Neural cell (in vitro differentiated cells): Measurements from ENCODE around the gene ZC3H12C. TPM values are rescaled to one million over a fixed set of nuclear protein-coding genes. Genes with fewer than 3 reads are reported as not detected.

ENCODE experiments used
- H2AFZ ChIP-seq: fragments of 200-600, 300-800 bp; sonication (generic), shearing (Covaris generic); 2 replicates; pipeline ENCODE4 v1.6.0; 2014; ENCODE audit warnings: low read depth, mild to moderate bottlenecking, antibody characterized with exemption, low read length, moderate library complexity
- H3F3A ChIP-seq: fragments of 200-600 bp; shearing (Covaris generic); 2 replicates; pipeline ENCODE4 v1.6.1; 2016; ENCODE audit warnings: mild to moderate bottlenecking, moderate library complexity, mixed read lengths, antibody characterized with exemption, low read length; ENCODE audit not compliant: insufficient read depth, poor library complexity, severe bottlenecking
- H3K27ac ChIP-seq: fragments of 200-600, 300-800 bp; sonication (generic), shearing (Covaris generic); 2 replicates; pipeline ENCODE4 v1.5.1; 2014; ENCODE audit warnings: mild to moderate bottlenecking, low read length, moderate library complexity
- H3K27me3 ChIP-seq: fragments of 300-800, 200-600 bp; sonication (generic), shearing (Covaris generic); 2 replicates; pipeline ENCODE4 v1.6.0; 2014; ENCODE audit warnings: mild to moderate bottlenecking, low read depth, low read length, moderate library complexity; ENCODE audit not compliant: insufficient read depth
- H3K36me3 ChIP-seq: fragments of 300-800, 200-600 bp; sonication (generic), shearing (Covaris generic); 2 replicates; pipeline ENCODE4 v1.5.1; 2014; ENCODE audit warnings: mild to moderate bottlenecking, antibody characterized with exemption, low read length, moderate library complexity; ENCODE audit not compliant: insufficient read depth
- H3K4me2 ChIP-seq: fragments of 300-800, 200-600 bp; sonication (generic), shearing (Covaris generic); 2 replicates; pipeline ENCODE4 v1.6.0; 2014; ENCODE audit warnings: mild to moderate bottlenecking, low read length
- H3K4me3 ChIP-seq: fragments of 300-800, 200-600 bp; sonication (generic), shearing (Covaris generic); 2 replicates; pipeline ENCODE4 v1.5.1; 2014; ENCODE audit warnings: mild to moderate bottlenecking, low read length, moderate library complexity
- H3K79me2 ChIP-seq: fragments of 200-600 bp; shearing (Covaris generic); replicated peaks from 2 replicates; pipeline ENCODE4 v1.6.0; 2014; ENCODE audit warnings: mild to moderate bottlenecking, low read length, moderate library complexity; ENCODE audit not compliant: insufficient read depth
- H3K9ac ChIP-seq: fragments of 300-800, 200-600 bp; sonication (generic), shearing (Covaris generic); 2 replicates; pipeline ENCODE4 v1.6.1; 2016; ENCODE audit warnings: mild to moderate bottlenecking, low read length, mixed read lengths
- H3K9me2 ChIP-seq: fragments of 200-600 bp; shearing (Covaris generic); 2 replicates; pipeline ENCODE4 v1.6.1; 2016; ENCODE audit warnings: mild to moderate bottlenecking, low read length, mixed read lengths; ENCODE audit not compliant: insufficient read depth
- H3K9me3 ChIP-seq: fragments of 200-600, 300-800 bp; sonication (generic), shearing (Covaris generic); 2 replicates; pipeline ENCODE4 v1.6.1; 2016; ENCODE audit warnings: mild to moderate bottlenecking, mixed run types, low read length, moderate library complexity, mixed read lengths
- H4K20me1 ChIP-seq: fragments of 200-600 bp; shearing (Covaris generic); 2 replicates; pipeline ENCODE4 v1.6.1; 2016; ENCODE audit warnings: mild to moderate bottlenecking, mixed run types; ENCODE audit not compliant: insufficient read depth
- CTCF ChIP-seq: fragments of 450-650 bp; IDR thresholded peaks from 2 replicates; pipeline ENCODE4 v1.5.1; 2014; ENCODE audit warnings: antibody characterized with exemption, mild to moderate bottlenecking, moderate library complexity; ENCODE audit not compliant: poor library complexity, severe bottlenecking
- EP300 ChIP-seq: fragments of 450-650 bp; conservative IDR thresholded peaks from 2 replicates; pipeline ENCODE4 v1.6.1; 2014; ENCODE audit warnings: antibody characterized with exemption, mild to moderate bottlenecking, moderate library complexity; ENCODE audit not compliant: poor library complexity, severe bottlenecking
- EZH2 ChIP-seq: fragments of 200-600, 300-800 bp; shearing (Covaris generic), sonication (generic); IDR thresholded peaks from 2 replicates; pipeline ENCODE4 v1.6.1; 2014; ENCODE audit warnings: antibody characterized with exemption, low read length, borderline replicate concordance, mild to moderate bottlenecking; ENCODE audit not compliant: insufficient read depth, poor library complexity, severe bottlenecking
- MXI1 ChIP-seq: fragments of 450-650 bp; conservative IDR thresholded peaks from 2 replicates; pipeline ENCODE4 v1.6.1; 2014; ENCODE audit warnings: antibody characterized with exemption, mild to moderate bottlenecking; ENCODE audit not compliant: poor library complexity, severe bottlenecking
- POLR2AphosphoS5 ChIP-seq: IDR thresholded peaks from 2 replicates; pipeline ENCODE4 v1.6.1; 2012
- RAD21 ChIP-seq: fragments of 450-650 bp; conservative IDR thresholded peaks from 2 replicates; pipeline ENCODE4 v1.6.1; 2014; ENCODE audit warnings: antibody characterized with exemption, mild to moderate bottlenecking, moderate library complexity
- REST ChIP-seq: IDR thresholded peaks from 2 replicates; pipeline ENCODE4 v1.6.1; 2012; ENCODE audit warnings: borderline replicate concordance
- SMC3 ChIP-seq: fragments of 450-650 bp; conservative IDR thresholded peaks from 2 replicates; pipeline ENCODE4 v1.6.1; 2014; ENCODE audit warnings: antibody characterized with exemption, mild to moderate bottlenecking, moderate library complexity; ENCODE audit not compliant: poor library complexity
- TAF1 ChIP-seq: IDR thresholded peaks from 2 replicates; pipeline ENCODE4 v1.6.1; 2012; ENCODE audit warnings: low read depth
- polyA plus RNA-seq: library from polyadenylated mRNA; depleted of rRNA; stranded (reverse); fragments of >200 nt; gene quantifications from 2 replicates; pipeline ENCODE4 v1.2.3, GENCODE V29; 2014

ZC3H12C gene
- polyA plus RNA-seq, 1 donor from 2014 or later, result 15.1 TPM

GRCh38 chr11:110217936-110218335, 124.7 kb downstream of the ZC3H12C start:
- H3K4me2 ChIP-seq, result no peak overlapping the region
- no peaks in the 10 kb centered on the region for H3K9me2 ChIP-seq
- no peaks in the 10 kb centered on the region for H4K20me1 ChIP-seq
- no peaks in the 10 kb centered on the region for H3K27me3 ChIP-seq
- H3K36me3 ChIP-seq, result no peaks in the 10 kb centered on the region
- no peaks in the 10 kb centered on the region for H3K9me3 ChIP-seq
- no peaks in the 10 kb centered on the region for H3F3A ChIP-seq
- no peak overlapping the region for H3K9ac ChIP-seq
- no peak overlapping the region for H3K27ac ChIP-seq
- no peaks in the 10 kb centered on the region for H3K79me2 ChIP-seq
- TF ChIP-seq EZH2 (no peak), TAF1 (no peak), REST (no peak), EP300 (no peak), POLR2AphosphoS5 (no peak), SMC3 (no peak), RAD21 (no peak), MXI1 (no peak), CTCF (no peak)
- no peak overlapping the region for H3K4me3 ChIP-seq
- no peak overlapping the region for H2AFZ ChIP-seq

DNA sequence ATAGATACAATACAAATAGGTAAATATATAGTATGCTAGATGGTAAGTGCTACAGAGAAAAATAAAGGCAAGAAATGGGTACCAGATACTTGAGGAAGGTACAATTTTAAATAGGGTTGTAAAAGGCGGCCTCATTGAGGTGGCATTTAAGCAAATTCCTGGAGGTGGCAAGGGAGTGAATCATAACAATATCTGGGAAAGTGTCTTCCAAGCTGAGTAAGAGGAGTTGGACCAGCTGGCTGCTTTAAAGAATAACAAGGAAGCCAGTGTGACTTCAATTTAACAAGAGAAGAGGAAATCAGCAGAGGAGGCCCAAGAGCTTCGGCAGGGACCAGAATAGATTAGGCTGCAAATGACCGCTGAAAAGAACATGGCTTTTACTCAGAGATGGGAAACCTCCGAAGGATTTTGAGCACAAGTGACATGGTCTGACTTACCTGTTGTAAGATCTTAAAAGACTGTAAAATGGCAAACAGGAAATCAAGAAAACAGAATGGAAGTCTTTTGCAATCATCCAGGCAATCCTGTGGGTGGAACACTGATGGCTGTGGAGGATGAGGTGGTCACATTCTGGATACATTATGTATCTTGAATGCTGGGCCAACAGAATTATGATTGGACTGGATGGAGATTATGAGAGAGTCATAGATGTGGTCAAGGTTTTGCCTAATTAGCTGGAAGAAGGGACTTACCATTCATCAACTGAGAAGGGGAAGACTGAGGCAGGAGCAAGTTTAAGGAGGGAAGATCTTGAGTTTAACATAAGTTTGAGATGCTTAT, 126.0 kb downstream of the ZC3H12C start:
- H3K9me2 ChIP-seq, result no peaks in the 10 kb centered on the region
- H3K27ac ChIP-seq, result no peak overlapping the region
- H3K9ac ChIP-seq, result no peak overlapping the region
- H3K79me2 ChIP-seq, result no peaks in the 10 kb centered on the region
- no peaks in the 10 kb centered on the region for H3F3A ChIP-seq
- no peaks in the 10 kb centered on the region for H4K20me1 ChIP-seq
- H2AFZ ChIP-seq, result no peak overlapping the region
- H3K4me3 ChIP-seq, result no peak overlapping the region
- TF ChIP-seq MXI1 (no peak), TAF1 (no peak), POLR2AphosphoS5 (no peak), SMC3 (no peak), EP300 (no peak), CTCF (no peak), EZH2 (no peak), REST (no peak), RAD21 (no peak)
- no peaks in the 10 kb centered on the region for H3K9me3 ChIP-seq
- no peaks in the 10 kb centered on the region for H3K27me3 ChIP-seq
- no peaks in the 10 kb centered on the region for H3K36me3 ChIP-seq
- no peak overlapping the region for H3K4me2 ChIP-seq
